GM23338 (cell line): ENCODE measurements around the gene MAMLD1. TPM values are rescaled to one million over a fixed set of nuclear protein-coding genes. Genes with fewer than 3 reads are reported as not detected.

Experiments used
- ATAC-seq: fragments of 200-7000 bp; cut with Tn5 transposase; 3 replicates; pipeline ENCODE4 v1.9.1; 2020
- DNase-seq: peaks from one replicate; pipeline ENCODE4 v3.0.0-alpha.2; 2015; ENCODE audit warnings: low spot score
- H2AFZ ChIP-seq: fragments of 200-600 bp; sonication (generic); 2 replicates; pipeline ENCODE4 v1.8.0; 2016; ENCODE audit warnings: antibody characterized with exemption, mild to moderate bottlenecking, moderate library complexity
- H3F3A ChIP-seq: fragments of 200-600 bp; sonication (generic); replicated peaks from 2 replicates; pipeline ENCODE4 v1.8.0; 2017; ENCODE audit warnings: antibody characterized with exemption, mixed run types, low read depth
- H3K27ac ChIP-seq: fragments of 200-600 bp; sonication (generic); 2 replicates; pipeline ENCODE4 v1.6.1; 2016; ENCODE audit warnings: low read depth
- H3K27me3 ChIP-seq: fragments of 200-600 bp; sonication (generic); 2 replicates; pipeline ENCODE4 v1.8.0; 2016; ENCODE audit warnings: mild to moderate bottlenecking, mixed run types, moderate library complexity; ENCODE audit not compliant: insufficient read depth
- H3K36me3 ChIP-seq: fragments of 200-600 bp; sonication (generic); 2 replicates; pipeline ENCODE4 v1.8.0; 2016; ENCODE audit warnings: mild to moderate bottlenecking; ENCODE audit not compliant: insufficient read depth
- H3K4me1 ChIP-seq: fragments of 200-600 bp; sonication (generic); 2 replicates; pipeline ENCODE4 v1.8.0; 2016; ENCODE audit warnings: mild to moderate bottlenecking, moderate library complexity; ENCODE audit not compliant: insufficient read depth
- H3K4me2 ChIP-seq: fragments of 200-600 bp; sonication (generic); 2 replicates; pipeline ENCODE4 v1.7.1; 2017; ENCODE audit warnings: mixed run types
- H3K4me3 ChIP-seq: fragments of 200-600 bp; sonication (generic); 2 replicates; pipeline ENCODE4 v1.6.1; 2016; ENCODE audit warnings: mixed run types
- H3K79me2 ChIP-seq: fragments of 200-600 bp; sonication (generic); replicated peaks from 2 replicates; pipeline ENCODE4 v1.8.0; 2017; ENCODE audit warnings: mild to moderate bottlenecking; ENCODE audit not compliant: insufficient read depth
- H3K9me2 ChIP-seq: fragments of 200-600 bp; sonication (generic); 2 replicates; pipeline ENCODE4 v1.8.0; 2017; ENCODE audit not compliant: insufficient read depth
- H4K20me1 ChIP-seq: fragments of 200-600 bp; sonication (generic); replicated peaks from 2 replicates; pipeline ENCODE4 v1.8.0; 2017; ENCODE audit warnings: mild to moderate bottlenecking; ENCODE audit not compliant: insufficient read depth
- H3K27ac Mint-ChIP-seq: 2 replicates; pipeline ENCODE4 v1.8.0; 2020; ENCODE audit warnings: inconsistent platforms, mild to moderate bottlenecking, moderate library complexity, mixed read lengths
- H3K27me3 Mint-ChIP-seq: 3 replicates; pipeline ENCODE4 v1.8.0; 2022; ENCODE audit warnings: low read depth, mild to moderate bottlenecking, moderate library complexity, mixed read lengths, inconsistent platforms; ENCODE audit not compliant: insufficient read depth, poor library complexity
- H3K36me3 Mint-ChIP-seq: 3 replicates; pipeline ENCODE4 v1.8.0; 2021; ENCODE audit warnings: low read depth, mild to moderate bottlenecking, inconsistent platforms, moderate library complexity, mixed read lengths
- H3K4me1 Mint-ChIP-seq: 3 replicates; pipeline ENCODE4 v1.8.0; 2020; ENCODE audit warnings: mild to moderate bottlenecking, inconsistent platforms, mixed read lengths
- H3K4me3 Mint-ChIP-seq: 3 replicates; pipeline ENCODE4 v1.8.0; 2021; ENCODE audit warnings: moderate library complexity, mild to moderate bottlenecking, inconsistent platforms, mixed read lengths
- H3K9me3 Mint-ChIP-seq: 3 replicates; pipeline ENCODE4 v1.8.0; 2020; ENCODE audit warnings: moderate library complexity, mild to moderate bottlenecking, inconsistent platforms, mixed read lengths
- CREB1 ChIP-seq: fragments of 250-450 bp; sonication (Bioruptor Pico); IDR thresholded peaks from 2 replicates; pipeline ENCODE4 v1.5.0; 2020; ENCODE audit warnings: low read depth, mild to moderate bottlenecking, moderate library complexity
- EZH2 ChIP-seq: fragments of 200-600 bp; sonication (generic); IDR thresholded peaks from one replicate; pipeline ENCODE4 v1.8.0; 2017; ENCODE audit warnings: antibody characterized with exemption, mild to moderate bottlenecking, low read depth; ENCODE audit not compliant: unreplicated experiment
- EZH2phosphoT487 ChIP-seq: fragments of 200-600 bp; sonication (generic); IDR thresholded peaks from one replicate; pipeline ENCODE4 v1.8.1; 2018; ENCODE audit warnings: antibody characterized with exemption; ENCODE audit not compliant: unreplicated experiment
- NANOG ChIP-seq: IDR thresholded peaks from 2 replicates; pipeline ENCODE4 v1.6.1; 2016; ENCODE audit warnings: antibody characterized with exemption, borderline replicate concordance
- POLR2AphosphoS5 ChIP-seq: IDR thresholded peaks from 2 replicates; pipeline ENCODE4 v1.6.1; 2016; ENCODE audit warnings: antibody characterized with exemption, low read depth
- STAT1 ChIP-seq: IDR thresholded peaks from one replicate; pipeline ENCODE4 v1.6.1; 2016; ENCODE audit warnings: antibody characterized with exemption; ENCODE audit not compliant: unreplicated experiment
- ZNF114 ChIP-seq: fragments of 250-450 bp; sonication (Bioruptor Pico); IDR thresholded peaks from 2 replicates; pipeline ENCODE4 v1.5.0; 2020; ENCODE audit warnings: mild to moderate bottlenecking, moderate library complexity
- ZNF331 ChIP-seq: fragments of 250-450 bp; sonication (Bioruptor Pico); IDR thresholded peaks from 2 replicates; pipeline ENCODE4 v1.5.0; 2020; ENCODE audit warnings: low read depth, mild to moderate bottlenecking, moderate library complexity
- polyA plus RNA-seq: library from polyadenylated mRNA; unstranded; fragments of >200 nt; fragmentation: Nextera tagmentation; extraction: Ambion mirVana; gene quantifications from 2 replicates; pipeline ENCODE4 v1.2.1, GENCODE V29; 2016
- total RNA-seq: library from RNA; depleted of rRNA; stranded (reverse); fragments of >200 nt; shearing (Covaris generic); gene quantifications from 2 replicates; pipeline ENCODE4 v1.2.3, GENCODE V29; 2014
- TF ChIP-seq, protein P1 (sequence below): IDR thresholded peaks from one replicate; pipeline ENCODE4 v1.6.1; 2018; ENCODE audit warnings: antibody characterized with exemption; ENCODE audit not compliant: unreplicated experiment
- TF ChIP-seq, protein P2 (sequence below): IDR thresholded peaks from 2 replicates; pipeline ENCODE4 v1.6.1; 2016; ENCODE audit warnings: antibody characterized with exemption
- TF ChIP-seq, protein P3 (sequence below), 2 experiments: fragments of 200-600 bp in 1 of 2; sonication (generic) in 1 of 2; conservative IDR thresholded peaks; 2 replicates each; pipeline versions ENCODE4 v1.5.1 to v1.6.1; 2016 to 2017; ENCODE audit warnings: antibody characterized with exemption in 2 of 2, low read depth in 2 of 2, mild to moderate bottlenecking in 2 of 2, moderate library complexity in 1 of 2

MAMLD1 gene
- total and polyA plus RNA-seq, 2 experiments from 2014 or later: 0.13 to 0.21 TPM

DNA sequence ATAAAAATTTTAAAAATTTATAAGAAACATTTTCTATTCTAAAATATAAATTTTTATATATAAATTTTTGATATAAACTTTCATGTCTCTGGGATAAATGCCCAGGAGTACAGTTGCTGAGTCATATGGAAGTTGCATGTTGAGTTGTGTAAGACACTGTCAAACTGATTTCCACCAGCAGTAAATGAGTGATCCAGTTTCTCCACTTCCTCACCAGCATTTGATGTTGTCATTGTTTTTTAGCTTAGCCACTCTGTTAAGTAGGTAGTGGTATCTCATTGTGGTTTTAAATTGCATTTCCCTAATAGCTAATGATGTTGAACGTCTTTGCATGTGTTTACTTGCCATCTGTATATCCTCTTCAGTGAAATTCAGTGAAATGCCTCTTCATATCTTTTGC, 66.5 kb downstream of the MAMLD1 start:
- H3K4me3 Mint-ChIP-seq: no peak overlapping the region
- no peaks in the 10 kb centered on the region for H4K20me1 ChIP-seq
- no peak overlapping the region for H3K27ac ChIP-seq
- no peaks in the 10 kb centered on the region for H3K36me3 Mint-ChIP-seq
- DNase-seq (no peak), ATAC-seq (no peak)
- H3K4me1 ChIP-seq: no peaks in the 10 kb centered on the region
- no peak overlapping the region for H3K27ac Mint-ChIP-seq
- H3K36me3 ChIP-seq: no peaks in the 10 kb centered on the region
- no peaks in the 10 kb centered on the region for H3K9me2 ChIP-seq
- H3K79me2 ChIP-seq: no peaks in the 10 kb centered on the region
- H3K27me3 Mint-ChIP-seq: peaks cover 2% of the 10 kb centered on the region
- H3K4me1 Mint-ChIP-seq: no peaks in the 10 kb centered on the region
- TF ChIP-seq STAT1: no peak
- TF ChIP-seq POLR2AphosphoS5: no peak
- no peak for TF ChIP-seq ZNF331 (CRISPR knock-in tag)
- TF ChIP-seq EZH2phosphoT487: no peak
- TF ChIP-seq ZNF114 (CRISPR knock-in tag): no peak
- TF ChIP-seq NANOG: no peak
- TF ChIP-seq, protein P1, sequence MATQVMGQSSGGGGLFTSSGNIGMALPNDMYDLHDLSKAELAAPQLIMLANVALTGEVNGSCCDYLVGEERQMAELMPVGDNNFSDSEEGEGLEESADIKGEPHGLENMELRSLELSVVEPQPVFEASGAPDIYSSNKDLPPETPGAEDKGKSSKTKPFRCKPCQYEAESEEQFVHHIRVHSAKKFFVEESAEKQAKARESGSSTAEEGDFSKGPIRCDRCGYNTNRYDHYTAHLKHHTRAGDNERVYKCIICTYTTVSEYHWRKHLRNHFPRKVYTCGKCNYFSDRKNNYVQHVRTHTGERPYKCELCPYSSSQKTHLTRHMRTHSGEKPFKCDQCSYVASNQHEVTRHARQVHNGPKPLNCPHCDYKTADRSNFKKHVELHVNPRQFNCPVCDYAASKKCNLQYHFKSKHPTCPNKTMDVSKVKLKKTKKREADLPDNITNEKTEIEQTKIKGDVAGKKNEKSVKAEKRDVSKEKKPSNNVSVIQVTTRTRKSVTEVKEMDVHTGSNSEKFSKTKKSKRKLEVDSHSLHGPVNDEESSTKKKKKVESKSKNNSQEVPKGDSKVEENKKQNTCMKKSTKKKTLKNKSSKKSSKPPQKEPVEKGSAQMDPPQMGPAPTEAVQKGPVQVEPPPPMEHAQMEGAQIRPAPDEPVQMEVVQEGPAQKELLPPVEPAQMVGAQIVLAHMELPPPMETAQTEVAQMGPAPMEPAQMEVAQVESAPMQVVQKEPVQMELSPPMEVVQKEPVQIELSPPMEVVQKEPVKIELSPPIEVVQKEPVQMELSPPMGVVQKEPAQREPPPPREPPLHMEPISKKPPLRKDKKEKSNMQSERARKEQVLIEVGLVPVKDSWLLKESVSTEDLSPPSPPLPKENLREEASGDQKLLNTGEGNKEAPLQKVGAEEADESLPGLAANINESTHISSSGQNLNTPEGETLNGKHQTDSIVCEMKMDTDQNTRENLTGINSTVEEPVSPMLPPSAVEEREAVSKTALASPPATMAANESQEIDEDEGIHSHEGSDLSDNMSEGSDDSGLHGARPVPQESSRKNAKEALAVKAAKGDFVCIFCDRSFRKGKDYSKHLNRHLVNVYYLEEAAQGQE: no peak
- TF ChIP-seq, protein P2, sequence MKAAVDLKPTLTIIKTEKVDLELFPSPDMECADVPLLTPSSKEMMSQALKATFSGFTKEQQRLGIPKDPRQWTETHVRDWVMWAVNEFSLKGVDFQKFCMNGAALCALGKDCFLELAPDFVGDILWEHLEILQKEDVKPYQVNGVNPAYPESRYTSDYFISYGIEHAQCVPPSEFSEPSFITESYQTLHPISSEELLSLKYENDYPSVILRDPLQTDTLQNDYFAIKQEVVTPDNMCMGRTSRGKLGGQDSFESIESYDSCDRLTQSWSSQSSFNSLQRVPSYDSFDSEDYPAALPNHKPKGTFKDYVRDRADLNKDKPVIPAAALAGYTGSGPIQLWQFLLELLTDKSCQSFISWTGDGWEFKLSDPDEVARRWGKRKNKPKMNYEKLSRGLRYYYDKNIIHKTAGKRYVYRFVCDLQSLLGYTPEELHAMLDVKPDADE: no peak
- no peak for TF ChIP-seq CREB1 (CRISPR knock-in tag)
- TF ChIP-seq, protein P3, sequence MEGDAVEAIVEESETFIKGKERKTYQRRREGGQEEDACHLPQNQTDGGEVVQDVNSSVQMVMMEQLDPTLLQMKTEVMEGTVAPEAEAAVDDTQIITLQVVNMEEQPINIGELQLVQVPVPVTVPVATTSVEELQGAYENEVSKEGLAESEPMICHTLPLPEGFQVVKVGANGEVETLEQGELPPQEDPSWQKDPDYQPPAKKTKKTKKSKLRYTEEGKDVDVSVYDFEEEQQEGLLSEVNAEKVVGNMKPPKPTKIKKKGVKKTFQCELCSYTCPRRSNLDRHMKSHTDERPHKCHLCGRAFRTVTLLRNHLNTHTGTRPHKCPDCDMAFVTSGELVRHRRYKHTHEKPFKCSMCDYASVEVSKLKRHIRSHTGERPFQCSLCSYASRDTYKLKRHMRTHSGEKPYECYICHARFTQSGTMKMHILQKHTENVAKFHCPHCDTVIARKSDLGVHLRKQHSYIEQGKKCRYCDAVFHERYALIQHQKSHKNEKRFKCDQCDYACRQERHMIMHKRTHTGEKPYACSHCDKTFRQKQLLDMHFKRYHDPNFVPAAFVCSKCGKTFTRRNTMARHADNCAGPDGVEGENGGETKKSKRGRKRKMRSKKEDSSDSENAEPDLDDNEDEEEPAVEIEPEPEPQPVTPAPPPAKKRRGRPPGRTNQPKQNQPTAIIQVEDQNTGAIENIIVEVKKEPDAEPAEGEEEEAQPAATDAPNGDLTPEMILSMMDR (conservative IDR thresholded peaks at IDR 0.05; ENCODE audit: low read depth in 2 of 2): no peak
- H3F3A ChIP-seq: no peaks in the 10 kb centered on the region
- no peaks in the 10 kb centered on the region for H3K27me3 ChIP-seq
- H2AFZ ChIP-seq: no peak overlapping the region
- H3K4me3 ChIP-seq: no peak overlapping the region
- no peak overlapping the region for H3K4me2 ChIP-seq
- no peaks in the 10 kb centered on the region for H3K9me3 Mint-ChIP-seq

DNA sequence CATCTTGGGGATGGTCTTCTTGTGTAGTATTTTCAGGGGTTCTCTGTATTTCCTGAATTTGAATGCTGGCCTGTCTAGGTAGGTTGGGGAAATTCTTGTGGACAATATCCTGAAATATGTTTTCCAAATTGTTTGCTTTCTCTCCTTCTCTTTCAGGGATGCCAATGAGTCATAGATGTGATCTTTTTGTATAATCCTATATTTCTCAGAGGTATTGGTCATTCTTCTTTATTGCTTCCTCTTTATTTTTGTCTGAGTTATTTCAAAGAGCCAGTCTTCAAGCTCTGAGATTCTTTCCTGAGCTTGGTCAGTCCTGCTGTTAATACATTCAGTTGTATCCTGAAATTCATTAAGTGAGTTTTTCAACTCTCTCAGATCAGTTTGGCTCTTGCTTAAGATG, 73.1 kb downstream of the MAMLD1 start:
- H3K4me1 Mint-ChIP-seq: no peaks in the 10 kb centered on the region
- no peak for TF ChIP-seq EZH2
- no peak for TF ChIP-seq ZNF114 (CRISPR knock-in tag)
- no peak for TF ChIP-seq EZH2phosphoT487
- no peak for TF ChIP-seq ZNF331 (CRISPR knock-in tag)
- peaks cover 3% of the 10 kb centered on the region for H3K27me3 Mint-ChIP-seq
- H3K4me3 Mint-ChIP-seq: no peak overlapping the region
- no peak overlapping the region for H3K4me2 ChIP-seq
- no peaks in the 10 kb centered on the region for H4K20me1 ChIP-seq
- ATAC-seq: no peak
- H3K27ac ChIP-seq: no peak overlapping the region
- H3K4me3 ChIP-seq: no peak overlapping the region
- H3K27me3 ChIP-seq: no peaks in the 10 kb centered on the region
- H2AFZ ChIP-seq: no peak overlapping the region
- no peak for DNase-seq
- H3K4me1 ChIP-seq: no peaks in the 10 kb centered on the region
- H3K36me3 Mint-ChIP-seq: no peaks in the 10 kb centered on the region
- no peaks in the 10 kb centered on the region for H3K9me3 Mint-ChIP-seq
- no peak overlapping the region for H3K27ac Mint-ChIP-seq
- no peaks in the 10 kb centered on the region for H3F3A ChIP-seq
- H3K79me2 ChIP-seq: no peaks in the 10 kb centered on the region
- H3K36me3 ChIP-seq: no peaks in the 10 kb centered on the region
- H3K9me2 ChIP-seq: no peaks in the 10 kb centered on the region
